OCI-LY3 (cell line): ENCODE data around the gene HOTAIR.

Experiments used
- H2AFZ ChIP-seq: fragments of 200-600, 300-600 bp; shearing (Covaris generic); 2 replicates; pipeline ENCODE4 v1.6.0; 2014; ENCODE audit warnings: antibody characterized with exemption, low read depth, low read length
- H3K27ac ChIP-seq: fragments of 200-600, 300-600 bp; sonication (generic); 2 replicates; pipeline ENCODE4 v1.5.1; 2014; ENCODE audit warnings: mild to moderate bottlenecking, low read length, moderate library complexity, mixed read lengths
- H3K27me3 ChIP-seq: fragments of 200-600, 300-600 bp; sonication (generic); 2 replicates; pipeline ENCODE4 v1.6.1; 2014; ENCODE audit warnings: low read depth, low read length, mixed read lengths
- H3K36me3 ChIP-seq: fragments of 200-600, 300-600 bp; sonication (generic); replicated peaks from 2 replicates; pipeline ENCODE3; 2014; ENCODE audit warnings: low read depth, low read length, mixed read lengths
- H3K4me1 ChIP-seq: fragments of 300-600, 200-600 bp; sonication (generic); 2 replicates; pipeline ENCODE4 v1.6.1; 2014; ENCODE audit warnings: low read length, mixed read lengths
- H3K4me2 ChIP-seq: fragments of 200-600, 300-600 bp; sonication (generic); 2 replicates; pipeline ENCODE4 v1.6.1; 2014; ENCODE audit warnings: low read length, mixed read lengths
- H3K4me3 ChIP-seq: fragments of 300-600, 200-600 bp; sonication (generic); 2 replicates; pipeline ENCODE4 v1.5.1; 2014; ENCODE audit warnings: antibody characterized with exemption, mild to moderate bottlenecking, low read length, moderate library complexity
- H3K79me2 ChIP-seq: fragments of 300-600, 200-600 bp; shearing (Covaris generic); 2 replicates; pipeline ENCODE4 v1.6.1; 2014; ENCODE audit warnings: mild to moderate bottlenecking, low read length, mixed read lengths
- H3K9ac ChIP-seq: fragments of 300-600, 200-600 bp; shearing (Covaris generic); 2 replicates; pipeline ENCODE4 v1.6.0; 2014; ENCODE audit warnings: mild to moderate bottlenecking, low read length, moderate library complexity
- H3K9me3 ChIP-seq: fragments of 200-600, 300-600 bp; shearing (Covaris generic); 2 replicates; pipeline ENCODE4 v1.6.1; 2014; ENCODE audit warnings: low read length, mixed read lengths; ENCODE audit not compliant: insufficient read depth
- H4K20me1 ChIP-seq: fragments of 200-600, 300-600 bp; sonication (generic); 2 replicates; pipeline ENCODE4 v1.6.1; 2016; ENCODE audit warnings: low read length, mixed read lengths; ENCODE audit not compliant: insufficient read depth
- EZH2phosphoT487 ChIP-seq: fragments of 200-600 bp; shearing (Covaris generic); IDR thresholded peaks from 2 replicates; pipeline ENCODE4 v1.6.1; 2018; ENCODE audit warnings: antibody characterized with exemption, mixed run types, low read depth
- TF ChIP-seq, protein P1 (sequence below): fragments of 200-600, 300-600 bp; sonication (generic); IDR thresholded peaks from 2 replicates; pipeline ENCODE4 v1.5.1; 2014; ENCODE audit warnings: antibody characterized with exemption, low read length, low read depth

Gene HOTAIR

DNA sequence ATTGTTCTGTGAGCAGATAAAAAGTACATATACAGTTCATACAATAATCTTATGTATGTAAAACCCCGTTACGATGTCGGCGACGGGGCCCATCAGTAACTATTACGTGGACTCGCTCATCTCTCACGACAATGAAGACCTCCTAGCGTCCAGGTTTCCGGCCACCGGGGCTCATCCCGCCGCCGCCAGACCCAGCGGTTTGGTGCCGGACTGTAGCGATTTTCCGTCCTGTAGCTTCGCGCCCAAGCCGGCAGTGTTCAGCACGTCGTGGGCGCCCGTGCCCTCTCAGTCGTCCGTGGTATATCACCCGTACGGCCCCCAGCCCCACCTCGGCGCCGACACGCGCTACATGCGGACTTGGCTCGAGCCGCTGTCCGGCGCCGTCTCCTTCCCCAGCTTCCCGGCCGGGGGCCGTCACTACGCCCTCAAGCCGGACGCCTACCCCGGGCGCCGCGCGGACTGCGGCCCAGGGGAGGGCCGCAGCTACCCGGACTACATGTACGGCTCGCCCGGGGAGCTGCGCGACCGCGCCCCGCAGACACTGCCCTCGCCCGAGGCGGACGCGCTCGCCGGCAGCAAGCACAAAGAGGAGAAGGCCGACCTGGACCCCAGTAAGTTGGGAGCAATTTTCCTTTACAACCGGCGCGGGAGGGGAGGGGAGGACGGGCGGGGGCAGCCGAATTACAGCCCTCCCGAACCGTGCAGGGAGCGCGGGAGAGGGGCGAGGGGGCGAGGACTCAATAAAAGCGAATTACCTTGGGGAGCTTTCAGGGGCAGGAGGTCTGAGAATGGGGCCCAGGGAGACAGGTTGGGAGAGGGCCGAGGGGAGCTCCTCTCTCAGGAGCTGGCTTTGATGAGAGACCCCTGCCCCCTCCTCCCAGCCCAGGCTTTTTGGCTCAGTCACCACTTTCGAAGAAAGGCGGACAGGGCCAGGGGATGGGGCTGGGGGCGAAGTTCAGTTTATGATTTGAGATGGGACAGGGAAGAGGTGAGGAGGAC lies 25.7 kb upstream of the HOTAIR start, which contains the start of gene HOXC9:
Gene HOXC9 (plus strand): TSS at position 46 of the 999 bp plus-strand sequence. CDS start 28 bp downstream, at position 74.
- TF ChIP-seq EZH2phosphoT487, result no peak
- TF ChIP-seq, protein P1, sequence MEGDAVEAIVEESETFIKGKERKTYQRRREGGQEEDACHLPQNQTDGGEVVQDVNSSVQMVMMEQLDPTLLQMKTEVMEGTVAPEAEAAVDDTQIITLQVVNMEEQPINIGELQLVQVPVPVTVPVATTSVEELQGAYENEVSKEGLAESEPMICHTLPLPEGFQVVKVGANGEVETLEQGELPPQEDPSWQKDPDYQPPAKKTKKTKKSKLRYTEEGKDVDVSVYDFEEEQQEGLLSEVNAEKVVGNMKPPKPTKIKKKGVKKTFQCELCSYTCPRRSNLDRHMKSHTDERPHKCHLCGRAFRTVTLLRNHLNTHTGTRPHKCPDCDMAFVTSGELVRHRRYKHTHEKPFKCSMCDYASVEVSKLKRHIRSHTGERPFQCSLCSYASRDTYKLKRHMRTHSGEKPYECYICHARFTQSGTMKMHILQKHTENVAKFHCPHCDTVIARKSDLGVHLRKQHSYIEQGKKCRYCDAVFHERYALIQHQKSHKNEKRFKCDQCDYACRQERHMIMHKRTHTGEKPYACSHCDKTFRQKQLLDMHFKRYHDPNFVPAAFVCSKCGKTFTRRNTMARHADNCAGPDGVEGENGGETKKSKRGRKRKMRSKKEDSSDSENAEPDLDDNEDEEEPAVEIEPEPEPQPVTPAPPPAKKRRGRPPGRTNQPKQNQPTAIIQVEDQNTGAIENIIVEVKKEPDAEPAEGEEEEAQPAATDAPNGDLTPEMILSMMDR, result no peak
- Histone ChIP-seq H3K36me3 (no peaks in the 10 kb centered on the region), H3K79me2 (no peaks in the 10 kb centered on the region), H3K4me1 (peaks cover 16% of the 10 kb centered on the region), H3K9ac (no peak within 1 kb of the TSS), H3K4me2 (no peak within 1 kb of the TSS), H2AFZ (no peak within 1 kb of the TSS), H3K4me3 (no peak within 1 kb of the TSS), H4K20me1 (no peaks in the 10 kb centered on the region), H3K27ac (no peak within 1 kb of the TSS), H3K27me3 (peaks cover 4% of the 10 kb centered on the region; the same call in 1 of the 2 replicates), H3K9me3 (no peaks in the 10 kb centered on the region)

DNA sequence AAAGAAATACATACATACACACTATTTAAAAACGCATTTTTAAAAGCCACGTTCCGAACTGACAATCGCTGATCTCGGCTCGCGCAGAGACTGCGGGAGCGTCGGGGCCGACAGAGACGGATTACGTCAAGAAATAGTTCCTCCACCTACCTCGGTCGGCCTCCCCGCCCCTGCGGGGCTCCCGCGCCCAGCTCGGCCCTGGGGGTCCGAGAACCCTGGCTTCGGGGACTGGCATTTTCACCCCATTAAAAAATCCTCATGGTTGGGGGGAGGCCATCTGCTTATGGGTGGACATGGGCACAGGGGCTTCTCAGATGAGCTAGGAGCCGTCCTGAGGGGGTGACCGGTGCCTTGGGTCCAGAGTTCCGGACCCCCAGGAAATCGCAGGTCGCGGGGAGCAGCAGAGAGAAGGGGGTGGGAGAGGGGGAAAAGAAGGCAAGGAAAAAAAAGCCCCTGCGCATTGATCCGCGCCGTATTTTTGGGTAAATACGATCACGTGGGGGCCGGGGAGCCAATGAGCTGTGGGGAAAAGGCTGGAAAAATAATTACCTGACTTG lies 24.9 kb upstream of the HOTAIR start:
- H3K36me3 ChIP-seq, result no peaks in the 10 kb centered on the region
- H3K4me3 ChIP-seq, result no peak overlapping the region
- no peaks in the 10 kb centered on the region for H3K9me3 ChIP-seq
- no peak overlapping the region for H3K4me2 ChIP-seq
- H3K27ac ChIP-seq, result no peak overlapping the region
- no peak overlapping the region for H2AFZ ChIP-seq
- TF ChIP-seq EZH2phosphoT487, result no peak
- TF ChIP-seq, protein P1, result no peak
- H3K9ac ChIP-seq, result no peak overlapping the region
- peaks cover 19% of the 10 kb centered on the region for H3K4me1 ChIP-seq
- H3K79me2 ChIP-seq, result no peaks in the 10 kb centered on the region
- H4K20me1 ChIP-seq, result no peaks in the 10 kb centered on the region
- no peaks in the 10 kb centered on the region; the same call in 1 of the 2 replicates for H3K27me3 ChIP-seq

DNA sequence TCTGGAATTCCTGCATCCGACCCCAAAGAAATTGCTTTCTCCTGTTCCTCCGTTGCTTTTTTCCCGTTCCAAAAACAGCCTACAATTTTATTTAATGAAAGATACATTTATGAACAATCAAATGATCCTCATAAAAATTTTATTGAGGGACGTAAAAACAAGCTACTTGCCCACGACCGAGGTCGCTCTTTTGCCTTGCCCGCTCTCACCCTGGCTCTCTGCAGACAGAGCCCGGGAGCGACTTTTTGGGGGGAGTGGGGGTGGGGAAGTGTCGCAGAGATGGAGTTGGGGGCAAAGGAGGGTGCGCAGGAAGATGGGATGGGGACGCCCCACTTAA lies 24.1 kb upstream of the HOTAIR start:
- H3K36me3 ChIP-seq, result no peaks in the 10 kb centered on the region
- no peaks in the 10 kb centered on the region; the same call in 1 of the 2 replicates for H3K27me3 ChIP-seq
- no peak overlapping the region for H3K9ac ChIP-seq
- no peaks in the 10 kb centered on the region for H4K20me1 ChIP-seq
- H2AFZ ChIP-seq, result no peak overlapping the region
- H3K4me2 ChIP-seq, result no peak overlapping the region
- no peak overlapping the region for H3K27ac ChIP-seq
- H3K4me1 ChIP-seq, result peaks cover 12% of the 10 kb centered on the region
- H3K4me3 ChIP-seq, result no peak overlapping the region
- no peaks in the 10 kb centered on the region for H3K79me2 ChIP-seq
- no peaks in the 10 kb centered on the region for H3K9me3 ChIP-seq
- no peak for TF ChIP-seq EZH2phosphoT487
- TF ChIP-seq, protein P1, result no peak

DNA sequence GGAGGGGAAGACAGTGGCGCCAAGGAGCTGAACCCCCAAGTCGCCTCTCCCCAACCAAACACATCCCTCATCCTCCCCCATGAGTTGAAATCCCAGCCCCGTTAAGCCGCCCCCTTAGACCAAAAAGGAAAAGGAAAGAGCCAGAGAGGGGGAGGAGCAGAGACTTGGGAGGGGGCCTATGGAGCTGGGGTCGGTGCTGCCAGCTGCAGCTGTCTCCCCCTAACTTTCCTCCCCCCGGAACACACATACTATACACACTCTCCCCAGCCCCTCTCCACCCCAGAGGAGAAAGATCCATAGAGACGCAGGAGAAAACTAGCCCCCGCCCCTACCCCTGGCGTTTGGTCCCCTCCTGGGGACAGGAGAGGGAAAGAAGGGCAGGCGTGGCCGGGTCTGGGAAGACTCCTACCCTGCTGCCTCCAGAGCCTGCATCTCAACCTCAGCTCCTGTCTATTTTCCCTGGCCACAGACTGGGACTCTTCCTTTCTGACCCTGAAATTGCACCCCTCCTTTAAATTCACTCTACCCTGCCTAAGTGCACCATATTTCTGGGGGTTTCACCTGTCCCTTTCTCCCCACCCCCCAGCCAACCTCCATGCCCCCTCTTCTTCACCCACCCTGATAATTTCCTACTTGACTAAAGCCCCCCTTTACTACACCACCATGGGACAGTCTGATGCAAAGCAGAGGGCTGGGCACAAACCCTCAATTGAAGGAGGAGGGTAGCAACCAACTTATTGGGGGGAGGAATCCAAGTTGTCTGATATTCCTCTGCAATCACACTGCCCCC lies 23.6 kb upstream of the HOTAIR start:
- Histone ChIP-seq H3K4me2 (no peak overlapping the region), H3K36me3 (no peaks in the 10 kb centered on the region), H3K79me2 (no peaks in the 10 kb centered on the region), H2AFZ (no peak overlapping the region), H3K4me1 (peaks cover 13% of the 10 kb centered on the region), H3K9me3 (no peaks in the 10 kb centered on the region), H3K27me3 (no peaks in the 10 kb centered on the region; the same call in 1 of the 2 replicates), H3K4me3 (no peak overlapping the region), H3K27ac (no peak overlapping the region), H4K20me1 (no peaks in the 10 kb centered on the region), H3K9ac (no peak overlapping the region)
- TF ChIP-seq, protein P1, result no peak
- no peak for TF ChIP-seq EZH2phosphoT487
